Measurements from ENCODE around the gene MICALL1.

- TF ChIP-seq POLR2A (IDR thresholded peaks at IDR 0.05) (no peak), CTCF (IDR thresholded peaks at IDR 0.05) (no peak), EP300 (IDR thresholded peaks at IDR 0.05) (no peak)
Observed at GRCh38 chr22:37943825-37944198, 37.7 kb downstream of the MICALL1 start.
